Measurements from ENCODE around the gene OR56A5.
A peak's percentile ranks its signal among the peaks of the same experiment; 100 is the strongest.
"Not testable (repeated sequence)": the region's sequence is repeated elsewhere in the genome, so short reads cannot be mapped to it uniquely, and the experiment has no call there.

The OR56A5 gene, protein sequence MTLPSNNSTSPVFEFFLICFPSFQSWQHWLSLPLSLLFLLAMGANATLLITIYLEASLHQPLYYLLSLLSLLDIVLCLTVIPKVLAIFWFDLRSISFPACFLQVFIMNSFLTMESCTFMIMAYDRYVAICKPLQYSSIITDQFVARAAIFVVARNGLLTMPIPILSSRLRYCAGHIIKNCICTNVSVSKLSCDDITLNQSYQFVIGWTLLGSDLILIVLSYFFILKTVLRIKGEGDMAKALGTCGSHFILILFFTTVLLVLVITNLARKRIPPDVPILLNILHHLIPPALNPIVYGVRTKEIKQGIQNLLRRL

DNA sequence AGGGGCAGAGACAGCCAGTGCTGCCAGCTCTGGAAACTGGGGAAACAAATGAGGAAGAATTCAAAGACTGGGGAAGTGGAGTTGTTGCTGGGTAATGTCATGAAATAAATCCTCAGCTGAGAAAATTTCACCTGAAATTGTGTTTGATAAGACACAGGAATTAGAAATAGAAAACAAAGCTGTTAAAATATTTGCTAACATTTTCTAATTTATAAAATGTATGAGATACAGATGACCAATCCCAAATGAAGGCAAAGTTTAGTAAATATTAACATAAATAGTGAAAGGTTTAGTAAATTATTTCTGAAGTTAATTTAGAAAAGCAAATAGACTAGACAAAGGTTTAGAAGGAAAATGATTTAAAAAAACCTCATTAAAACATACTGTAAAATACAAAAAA, at the start of gene OR56A5:
OR56A5 (minus strand) TSS at position 101 of the 400 bp plus-strand sequence; CDS start at position 101, 0 bp downstream.
- no peak for DNase-seq

DNA sequence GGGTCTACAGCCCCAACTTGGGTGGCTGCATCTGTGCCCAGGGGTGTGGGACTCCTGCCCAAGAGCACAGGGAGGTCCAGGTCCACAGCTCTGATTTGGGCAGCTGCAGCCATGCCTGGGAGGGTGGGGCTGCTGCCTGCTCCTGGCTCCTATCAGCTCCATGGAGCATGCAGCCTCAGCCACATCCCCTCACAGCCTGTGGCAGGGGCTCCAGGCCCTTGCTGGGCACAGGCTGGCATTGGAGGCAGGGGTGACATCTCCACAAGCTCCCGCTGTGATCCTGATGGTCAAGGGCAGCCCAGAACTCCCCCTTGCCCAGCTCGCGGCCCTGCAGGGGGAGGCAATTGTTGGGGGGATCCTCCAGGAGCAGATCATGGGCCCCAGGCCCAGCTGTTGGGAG, 44.7 kb upstream of the OR56A5 start:
- DNase-seq: no peak

DNA sequence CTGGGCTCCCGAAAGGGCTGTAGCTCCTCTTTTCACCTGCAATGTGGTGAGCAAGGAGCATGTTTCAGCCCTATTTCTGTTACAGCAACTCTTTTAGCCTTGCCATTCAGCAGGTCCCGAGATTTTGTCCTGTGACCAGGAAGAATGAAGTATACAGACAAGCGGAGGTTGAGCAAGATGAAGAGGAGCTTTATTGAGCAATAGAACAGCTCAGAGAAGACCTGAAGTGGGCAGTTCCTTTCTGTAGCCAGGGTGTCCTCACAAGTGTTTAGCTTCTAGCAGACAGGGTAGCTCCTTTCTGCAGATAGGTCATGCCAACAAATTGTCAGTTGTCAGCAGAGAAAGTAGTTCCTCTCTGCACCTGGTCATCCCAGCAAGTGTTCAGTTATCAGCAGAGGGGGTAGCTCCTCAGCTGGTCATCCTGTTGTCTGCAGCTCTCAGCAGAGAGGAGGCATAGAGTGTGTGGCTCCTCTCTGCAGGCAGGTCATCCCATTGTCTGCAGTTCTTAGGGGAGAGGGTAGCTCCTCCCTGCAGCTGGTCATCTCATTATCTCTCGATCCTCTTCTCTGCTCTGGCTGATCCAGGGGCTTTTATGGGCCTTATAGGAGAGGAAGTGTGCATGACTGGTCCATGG, 43.9 kb upstream of the OR56A5 start:
- DNase-seq: no peak

DNA sequence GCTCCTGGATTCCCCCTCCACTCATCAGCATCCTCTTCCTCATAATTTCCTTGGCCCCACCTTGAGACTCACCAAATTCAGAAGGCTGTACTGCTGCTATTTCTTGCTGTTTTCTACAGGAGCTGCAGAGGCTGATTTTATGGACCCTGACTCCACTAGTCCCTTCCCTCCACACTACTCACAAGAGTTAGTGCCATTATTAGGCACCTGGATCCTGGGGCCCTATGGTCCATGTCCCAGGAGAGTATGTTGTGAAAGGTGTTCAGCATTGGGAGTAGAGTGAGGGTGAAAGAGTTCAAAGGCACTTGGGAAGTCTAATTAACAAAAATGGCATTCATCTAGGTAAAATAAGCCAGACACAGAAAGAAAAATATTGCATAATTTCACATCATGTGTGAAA, 38.6 kb upstream of the OR56A5 start, which contains the start of gene OR56A4:
OR56A4 (minus strand) TSS at position 101 of the 400 bp plus-strand sequence. CDS start 3,954 bp downstream, outside the sequence.
- DNase-seq: no peak

DNA sequence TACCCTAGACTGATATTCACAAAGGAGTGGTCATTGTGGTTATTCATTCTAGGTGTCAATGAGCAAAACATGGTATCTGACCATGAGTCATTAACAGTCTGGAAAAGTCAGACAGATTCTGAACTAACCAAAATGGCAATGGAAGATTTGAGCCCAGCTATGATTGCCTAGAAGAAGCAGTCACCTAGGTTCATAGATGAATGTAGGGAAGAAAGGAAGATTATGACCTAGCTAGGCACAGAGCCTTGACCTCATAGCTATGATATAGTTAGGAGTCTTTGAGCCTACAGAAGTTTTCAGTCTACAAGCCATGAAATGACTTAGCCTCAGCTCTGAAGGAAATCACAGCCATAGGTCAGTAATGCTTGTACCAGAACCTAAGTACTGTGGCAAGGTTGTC, 38.1 kb upstream of the OR56A5 start:
- DNase-seq: no peak

DNA sequence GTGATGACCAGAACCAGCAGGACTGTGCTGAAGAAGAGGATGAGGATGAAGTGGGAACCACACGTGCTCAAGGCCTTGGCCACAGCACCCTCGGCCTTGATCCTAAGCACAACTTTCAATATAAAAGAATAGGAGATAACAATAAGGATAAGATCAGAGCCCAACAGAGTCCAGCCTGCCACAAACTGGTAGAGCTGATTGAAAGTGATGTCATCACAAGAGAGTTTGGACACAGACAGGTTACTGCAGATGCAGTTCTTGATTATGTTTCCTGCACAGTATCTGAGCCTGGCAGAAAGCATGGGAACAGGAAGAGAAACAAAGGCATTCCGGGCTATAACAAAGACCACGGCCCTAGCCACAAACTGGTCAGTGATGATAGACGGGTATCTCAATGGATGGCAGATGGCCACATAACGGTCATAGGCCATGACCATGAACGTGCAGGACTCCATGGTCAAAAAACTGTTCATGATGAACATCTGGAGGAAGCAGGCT, 34.0 kb upstream of the OR56A5 start:
- DNase-seq: no peak

DNA sequence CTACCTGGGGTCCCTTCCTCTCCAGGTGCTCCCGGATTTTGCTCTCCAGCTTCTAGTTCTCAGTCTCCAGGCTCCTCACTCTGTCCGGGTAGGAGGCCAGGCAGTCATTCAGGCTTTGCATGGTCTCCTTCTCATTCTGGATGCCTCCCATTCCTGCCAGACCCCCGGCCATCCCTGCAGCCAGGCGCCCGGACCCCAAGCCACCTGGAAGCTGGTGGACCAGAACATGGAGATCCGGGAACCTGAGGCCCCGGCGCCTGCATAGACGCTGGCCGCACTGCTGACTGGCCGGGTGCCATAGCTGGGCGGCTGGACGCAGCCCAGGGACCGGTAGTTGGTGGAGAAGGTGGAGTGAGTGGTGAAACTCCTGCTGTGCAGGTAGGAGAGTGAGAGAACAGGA, 26.5 kb upstream of the OR56A5 start:
- DNase-seq: no peak

DNA sequence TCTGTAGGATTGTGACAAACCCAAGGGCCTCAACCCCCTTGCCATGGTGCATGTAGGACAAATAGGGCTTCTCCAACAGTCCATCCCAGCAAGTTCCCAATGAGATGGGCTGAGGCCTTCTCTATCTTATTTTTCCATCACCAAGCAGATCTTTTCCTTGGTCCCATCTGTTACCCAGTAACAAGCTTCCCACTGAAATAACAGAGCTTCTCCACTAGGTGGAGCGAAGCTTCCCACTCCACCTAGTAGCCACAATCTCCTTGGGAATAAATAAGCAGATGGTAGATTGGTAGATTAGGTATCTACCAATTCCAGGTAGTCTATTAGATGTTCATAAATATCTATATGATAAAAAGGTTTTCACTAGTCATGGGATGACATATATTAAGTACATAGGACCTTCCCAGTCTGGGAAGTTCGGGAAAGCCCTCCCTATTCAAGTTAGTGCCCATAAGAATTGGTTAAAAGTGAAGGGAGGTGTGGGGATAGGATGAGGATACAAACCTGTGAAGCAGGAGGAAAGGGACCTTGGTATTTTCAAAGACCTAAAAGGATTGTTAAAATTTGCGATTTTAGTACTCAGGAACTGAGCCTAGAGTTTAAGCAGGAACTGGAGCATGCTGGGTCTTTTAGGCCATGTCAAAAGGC, 24.4 kb upstream of the OR56A5 start:
- no peak for DNase-seq

DNA sequence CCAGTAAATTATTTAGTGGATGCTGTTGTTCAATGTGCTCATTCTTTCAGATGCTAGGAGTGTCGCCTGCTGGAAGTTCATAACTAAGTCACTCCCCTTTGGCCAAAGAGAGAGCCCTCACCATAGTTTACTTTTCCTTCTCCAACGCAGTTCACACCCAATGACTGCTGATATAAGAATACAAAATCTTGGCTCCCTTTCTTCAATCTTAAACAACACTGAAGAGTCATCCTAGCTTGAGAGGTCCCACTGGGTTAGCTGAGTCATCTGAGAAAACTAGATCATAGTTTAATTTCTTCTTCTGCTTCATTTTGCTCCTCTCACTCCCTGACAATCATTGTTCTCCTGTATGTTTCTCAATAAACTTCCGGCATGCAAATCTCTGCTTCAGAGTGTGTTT, 23.9 kb upstream of the OR56A5 start:
- DNase-seq: no peak

DNA sequence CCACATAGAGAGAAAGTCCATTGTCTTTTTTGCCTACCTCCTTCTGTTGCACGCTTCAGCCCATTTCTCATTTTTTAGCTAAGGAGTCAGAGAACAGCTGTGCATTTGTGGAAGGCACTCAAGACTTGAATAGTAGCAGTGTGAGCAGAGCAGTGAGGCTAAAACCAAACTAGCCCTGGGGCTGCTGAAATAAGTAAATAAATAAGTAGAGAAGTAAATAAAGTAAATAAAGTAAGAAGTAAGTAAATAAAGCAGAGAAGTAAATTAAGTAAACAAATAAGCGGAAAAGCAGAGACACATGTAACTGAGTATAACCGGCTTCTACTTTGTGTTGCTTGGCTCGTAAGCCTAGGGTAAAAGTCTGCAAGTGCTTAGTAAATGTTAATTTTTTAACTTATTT, 20.9 kb upstream of the OR56A5 start:
- DNase-seq: no peak

DNA sequence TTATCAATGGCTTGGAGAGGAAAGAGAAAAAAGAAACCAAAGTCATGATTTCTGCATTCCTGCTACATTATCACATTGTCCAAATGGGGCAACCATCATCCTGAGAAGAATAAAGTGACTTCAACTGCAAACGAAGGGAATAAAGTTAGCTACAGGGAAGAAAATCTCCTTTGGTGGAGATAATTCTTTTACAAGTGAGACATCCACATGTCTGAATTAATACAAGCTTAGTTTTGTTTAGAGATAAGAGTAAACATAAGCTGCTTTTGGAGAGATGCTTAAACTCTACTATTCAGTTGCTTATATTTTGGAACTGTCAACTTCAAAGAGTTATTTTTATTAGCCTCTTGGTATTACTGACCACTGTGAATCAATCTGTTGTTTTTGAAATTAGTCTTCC, 18.6 kb upstream of the OR56A5 start, which contains the start of gene OR52L1:
OR52L1 (minus strand) TSS at position 101 of the 400 bp plus-strand sequence; CDS start at position 46, 55 bp downstream.
- DNase-seq: no peak

DNA sequence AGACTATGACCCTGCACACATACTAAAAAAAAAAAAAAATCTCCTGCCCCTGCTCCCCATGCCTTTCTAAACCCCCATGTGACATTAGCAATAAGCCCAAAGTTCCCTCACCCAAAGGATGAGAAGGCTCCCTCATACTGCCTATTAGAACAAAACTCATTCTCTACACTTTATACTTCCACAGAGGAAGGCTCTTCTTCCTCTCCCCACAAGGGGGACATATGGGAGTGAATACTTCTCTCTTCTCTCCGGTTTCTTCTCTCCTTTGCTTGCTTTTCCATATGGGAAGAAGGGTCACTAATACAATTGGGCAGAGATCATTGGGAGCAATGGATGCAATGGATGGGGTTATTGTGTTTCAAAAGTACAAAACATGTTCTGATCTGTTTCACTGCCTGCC, 15.1 kb upstream of the OR56A5 start:
- DNase-seq: no peak

DNA sequence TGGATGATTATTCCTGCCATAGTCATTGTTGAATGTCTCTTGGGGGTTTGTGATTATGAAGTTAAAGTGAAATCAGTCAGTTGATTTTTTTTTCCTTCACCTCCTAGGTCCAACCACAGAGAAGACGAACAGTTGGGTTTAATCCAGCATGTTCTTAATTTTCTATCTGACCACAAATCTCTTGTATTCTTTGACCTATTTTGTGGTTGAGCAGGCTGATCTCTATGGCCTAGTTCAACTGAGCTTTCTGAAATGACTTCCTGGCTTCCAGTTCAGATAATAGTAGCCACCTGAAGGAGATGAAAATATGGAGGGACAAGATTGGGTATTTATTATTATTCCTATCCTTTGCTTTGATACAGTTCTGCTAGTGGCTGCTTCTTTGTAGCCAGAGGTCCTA, 5.2 kb upstream of the OR56A5 start:
- DNase-seq: no peak

DNA sequence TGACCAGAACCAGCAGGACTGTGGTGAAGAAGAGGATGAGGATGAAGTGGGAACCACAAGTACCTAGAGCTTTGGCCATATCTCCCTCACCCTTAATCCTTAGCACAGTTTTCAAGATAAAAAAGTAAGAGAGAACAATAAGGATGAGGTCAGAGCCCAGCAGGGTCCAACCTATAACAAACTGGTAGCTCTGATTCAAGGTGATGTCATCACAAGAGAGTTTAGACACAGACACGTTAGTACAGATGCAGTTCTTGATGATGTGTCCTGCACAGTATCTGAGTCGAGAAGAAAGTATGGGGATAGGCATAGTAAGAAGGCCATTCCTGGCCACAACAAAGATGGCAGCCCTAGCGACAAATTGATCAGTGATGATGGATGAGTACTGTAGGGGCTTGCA, 586 bp downstream of the OR56A5 start:
- no peak for DNase-seq

DNA sequence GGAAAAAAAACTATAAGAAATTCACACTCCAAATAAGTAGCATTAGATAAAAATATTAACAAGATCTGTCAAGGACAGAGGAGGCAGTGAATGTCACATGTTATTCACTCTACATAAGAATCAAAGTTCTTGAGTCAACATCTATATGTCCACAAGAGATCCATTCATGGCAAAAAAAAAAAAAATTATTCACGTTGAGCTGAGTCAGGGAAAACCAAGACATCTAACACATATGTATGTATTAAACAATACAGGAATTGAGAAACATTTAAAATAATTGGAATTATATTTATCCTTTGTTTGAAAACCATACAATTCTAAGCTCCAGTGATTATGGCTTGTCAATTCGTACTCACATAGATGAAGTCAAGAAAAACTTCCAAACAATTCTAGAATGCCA, 1.3 kb downstream of the OR56A5 start:
- DNase-seq: no peak

DNA sequence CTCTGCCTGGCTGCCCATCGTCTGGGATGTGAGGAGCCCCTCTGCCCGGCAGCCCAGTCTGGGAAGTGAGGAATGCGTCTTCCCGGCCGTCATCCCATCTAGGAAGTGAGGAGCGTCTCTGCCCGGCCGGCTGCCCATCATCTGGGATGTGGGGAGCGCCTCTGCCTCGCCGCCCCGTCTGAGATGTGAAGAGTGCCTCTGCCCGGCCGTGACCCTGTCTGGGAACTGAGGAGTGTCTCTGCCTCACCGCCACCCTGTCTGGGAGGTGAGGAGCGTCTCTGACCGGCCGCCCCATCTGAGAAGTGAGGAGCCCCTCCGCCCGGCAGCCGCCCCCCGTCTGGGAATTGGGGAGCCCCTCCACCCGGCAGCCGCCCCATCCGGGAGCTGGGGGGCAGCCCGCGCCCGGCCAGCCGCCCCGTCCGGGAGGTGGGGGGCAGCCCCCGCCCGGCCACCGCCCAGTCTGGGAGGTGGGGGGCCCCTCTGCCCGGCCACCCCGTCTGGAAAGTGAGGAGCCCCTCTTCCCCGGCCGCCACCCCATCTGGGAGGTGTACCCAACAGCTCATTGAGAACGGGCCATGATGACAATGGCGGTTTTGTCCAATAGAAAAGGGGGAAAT, 7.5 kb downstream of the OR56A5 start:
- DNase-seq: not testable (repeated sequence)

DNA sequence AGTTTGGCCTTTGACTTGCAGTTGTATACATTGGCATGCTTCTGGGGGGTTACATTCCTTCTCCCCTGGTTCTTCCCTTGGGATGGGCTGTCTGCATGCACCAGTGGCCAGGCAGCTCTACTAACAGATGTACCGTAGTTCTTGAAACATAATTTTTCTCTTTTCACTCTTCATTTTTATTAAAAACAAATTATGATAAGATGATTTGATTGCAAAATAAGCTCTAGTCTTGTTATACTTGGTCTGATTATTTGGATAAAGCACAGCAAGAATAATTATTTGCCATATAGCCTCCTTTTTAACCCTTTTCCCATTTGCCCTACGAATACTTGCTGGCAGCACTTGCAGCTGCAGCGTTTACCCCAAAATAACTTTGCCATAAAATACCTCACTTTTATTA, 12.7 kb downstream of the OR56A5 start:
- no peak for DNase-seq

DNA sequence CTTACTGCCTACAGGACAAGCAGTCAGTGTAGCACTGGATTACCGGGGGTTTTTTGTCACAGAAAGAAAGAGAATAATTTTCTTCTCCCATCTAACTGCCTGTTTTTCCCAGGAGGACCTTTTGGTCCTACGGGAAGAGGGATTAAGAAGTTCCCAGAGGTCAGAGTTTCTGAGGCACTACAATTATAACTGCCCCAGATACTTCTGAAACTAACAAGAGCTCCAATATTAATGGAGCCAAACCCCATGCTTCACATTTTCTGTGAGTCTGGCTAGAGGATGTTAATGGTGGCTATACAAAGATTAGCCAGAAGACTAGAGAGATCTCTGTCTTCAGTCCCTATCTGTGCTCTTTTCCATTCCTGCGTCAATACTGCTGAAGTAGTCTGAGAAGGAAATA, 26.3 kb downstream of the OR56A5 start, which contains the start of gene OR56A3:
OR56A3 (plus strand) TSS at position 301 of the 400 bp plus-strand sequence. CDS start 5,096 bp downstream, outside the sequence.
- DNase-seq: no peak

DNA sequence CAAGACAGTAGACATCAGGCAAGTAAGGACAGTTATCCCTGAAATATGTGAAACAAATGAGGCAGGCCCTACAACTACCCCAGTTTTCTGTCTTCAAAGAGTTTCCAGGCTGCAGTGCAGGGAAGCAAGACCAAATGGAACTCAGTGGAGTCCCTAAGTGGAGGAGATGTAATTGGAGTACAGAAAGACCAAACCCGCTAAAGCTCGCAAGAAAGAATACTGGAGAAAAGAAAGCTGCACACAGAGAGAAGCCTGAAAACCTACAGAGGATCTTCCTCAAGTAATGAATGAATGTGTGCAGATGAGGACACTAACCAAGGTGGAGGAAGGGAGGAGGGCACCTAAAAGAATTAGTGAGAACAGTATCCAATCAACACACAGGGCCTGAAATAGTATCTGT, 27.5 kb downstream of the OR56A5 start:
- no peak for DNase-seq

DNA sequence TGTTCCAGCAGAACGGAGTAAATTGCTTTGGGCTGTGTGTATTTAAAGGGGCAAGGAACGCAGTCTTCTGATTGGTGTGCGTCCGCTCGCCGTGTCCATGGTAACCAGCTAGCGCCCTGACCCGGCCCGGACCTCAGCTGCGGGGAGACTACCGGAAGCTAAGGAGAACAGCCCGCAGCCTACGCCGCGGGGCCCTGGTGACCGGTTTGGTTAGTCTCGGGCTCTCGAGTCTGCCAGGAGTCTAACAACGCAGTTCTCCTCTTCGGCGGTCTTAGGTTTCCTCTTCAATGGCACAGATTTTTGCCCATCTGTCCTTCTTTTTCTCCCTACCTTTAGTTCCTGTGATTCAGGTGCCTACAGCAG, 29.7 kb downstream of the OR56A5 start:
- no peak for DNase-seq

DNA sequence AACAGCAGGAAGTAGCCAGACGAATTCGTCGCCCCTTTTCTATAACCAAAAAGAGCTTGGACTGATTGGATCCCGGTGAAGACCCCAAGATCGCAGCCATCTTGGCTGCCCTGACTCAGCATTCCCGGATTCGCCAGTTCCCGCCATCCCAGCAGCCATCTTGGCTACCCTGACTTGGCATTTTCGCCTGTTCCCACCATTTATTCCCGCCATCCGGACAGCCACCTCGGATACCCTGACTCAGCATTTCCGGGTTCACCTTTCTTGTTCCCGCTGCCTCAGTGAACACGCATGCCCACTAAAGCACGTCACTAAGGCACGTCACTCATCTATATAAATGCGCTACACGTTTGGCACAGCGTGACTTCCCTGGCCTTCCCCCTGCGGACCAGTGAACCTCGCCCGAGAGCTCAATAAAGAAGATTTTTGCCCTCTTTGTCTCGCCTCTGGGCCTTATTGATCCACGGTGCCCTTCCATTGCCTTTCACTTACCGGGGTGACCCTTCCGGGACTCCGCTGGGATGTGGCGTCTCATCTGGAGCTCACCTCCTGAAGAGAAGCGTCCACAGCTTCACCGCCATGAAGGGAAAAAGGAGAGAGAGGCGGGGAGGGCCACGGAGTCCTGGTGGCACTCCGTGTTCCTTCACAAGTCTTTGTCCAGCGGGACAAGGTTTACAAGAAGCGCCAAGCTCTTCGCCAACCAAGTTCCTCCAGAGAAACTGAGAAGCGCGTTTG, 30.3 kb downstream of the OR56A5 start:
- peak; percentile 42 for DNase-seq

DNA sequence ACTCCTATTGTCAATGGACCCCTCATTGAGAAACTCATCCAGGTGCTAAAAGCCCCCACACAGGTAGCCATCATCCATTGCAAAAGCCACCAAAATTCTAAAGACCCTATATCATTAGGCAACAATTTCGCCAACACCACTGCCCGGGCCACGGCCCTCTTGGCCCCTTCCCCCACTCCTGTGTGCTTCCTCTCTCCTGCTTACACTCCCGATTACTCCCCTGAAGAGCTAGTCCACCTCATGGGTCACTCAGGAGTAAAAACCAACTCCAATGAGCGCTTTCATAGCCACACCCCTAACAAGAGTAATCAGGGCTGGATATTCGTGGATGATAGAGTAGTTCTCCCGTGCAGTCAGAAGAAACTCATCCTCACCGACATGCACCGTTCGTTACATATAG, 35.2 kb downstream of the OR56A5 start:
- DNase-seq: no peak

DNA sequence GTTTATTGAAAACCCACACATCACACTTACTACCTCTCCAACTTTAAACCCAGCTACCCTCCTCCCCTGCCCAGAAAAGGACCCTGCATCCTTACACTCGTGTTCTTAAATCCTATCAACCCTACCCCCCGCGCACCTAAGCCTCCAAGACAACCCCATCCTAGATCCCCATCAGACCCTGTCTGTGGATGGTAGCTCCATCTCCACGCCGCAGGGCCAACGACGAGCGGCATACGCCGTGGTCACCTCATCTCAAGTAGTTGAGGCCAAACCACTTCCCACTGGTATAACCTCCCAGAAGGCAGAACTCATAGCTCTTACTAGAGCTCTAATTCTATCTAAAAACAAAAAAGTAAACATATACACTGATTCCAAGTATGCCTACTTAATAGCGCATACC, 35.6 kb downstream of the OR56A5 start:
- DNase-seq: peak; percentile 21
